Sigmoid colon (tissue), 4 donors: ENCODE data around the gene ZNF487.

Source experiments
- EP300 ChIP-seq, 4 donors: sonication (generic); formaldehyde crosslinking; IDR thresholded peaks; one replicate each; pipeline ENCODE4 v1.6.1; 2017; ENCODE audit warnings: antibody characterized with exemption in 4 of 4
- POLR2AphosphoS5 ChIP-seq, 4 donors: sonication (generic); formaldehyde crosslinking; IDR thresholded peaks; one replicate each; pipeline ENCODE4 v1.6.1; 2017; ENCODE audit warnings: antibody characterized with exemption in 4 of 4
- TF ChIP-seq, protein P1 (sequence below), 4 experiments: fragments of 450-650 bp in 3 of 4; fragments of 200-600 bp in 1 of 4; IDR thresholded peaks; one replicate each; pipeline ENCODE4 v1.5.1; 2016 to 2019; ENCODE audit warnings: antibody characterized with exemption in 4 of 4, mild to moderate bottlenecking in 3 of 4, moderate library complexity in 2 of 4

- TF ChIP-seq, protein P1, sequence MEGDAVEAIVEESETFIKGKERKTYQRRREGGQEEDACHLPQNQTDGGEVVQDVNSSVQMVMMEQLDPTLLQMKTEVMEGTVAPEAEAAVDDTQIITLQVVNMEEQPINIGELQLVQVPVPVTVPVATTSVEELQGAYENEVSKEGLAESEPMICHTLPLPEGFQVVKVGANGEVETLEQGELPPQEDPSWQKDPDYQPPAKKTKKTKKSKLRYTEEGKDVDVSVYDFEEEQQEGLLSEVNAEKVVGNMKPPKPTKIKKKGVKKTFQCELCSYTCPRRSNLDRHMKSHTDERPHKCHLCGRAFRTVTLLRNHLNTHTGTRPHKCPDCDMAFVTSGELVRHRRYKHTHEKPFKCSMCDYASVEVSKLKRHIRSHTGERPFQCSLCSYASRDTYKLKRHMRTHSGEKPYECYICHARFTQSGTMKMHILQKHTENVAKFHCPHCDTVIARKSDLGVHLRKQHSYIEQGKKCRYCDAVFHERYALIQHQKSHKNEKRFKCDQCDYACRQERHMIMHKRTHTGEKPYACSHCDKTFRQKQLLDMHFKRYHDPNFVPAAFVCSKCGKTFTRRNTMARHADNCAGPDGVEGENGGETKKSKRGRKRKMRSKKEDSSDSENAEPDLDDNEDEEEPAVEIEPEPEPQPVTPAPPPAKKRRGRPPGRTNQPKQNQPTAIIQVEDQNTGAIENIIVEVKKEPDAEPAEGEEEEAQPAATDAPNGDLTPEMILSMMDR (IDR thresholded peaks at IDR 0.05), result no peak
- TF ChIP-seq EP300 (IDR thresholded peaks at IDR 0.05), result no peak
- no peak for TF ChIP-seq POLR2AphosphoS5 (IDR thresholded peaks at IDR 0.05)
Measured at GRCh38 chr10:43395571-43396060, 41.3 kb upstream of the ZNF487 start.
